HUES48 (cell line): ENCODE data around the gene KBTBD2.
"Not testable (repeated sequence)": the region's sequence is repeated elsewhere in the genome, so short reads cannot be mapped to it uniquely, and the experiment has no call there.

ENCODE experiments used
- H3K27ac ChIP-seq: one replicate; pipeline ENCODE4 v1.7.0; 2013; ENCODE audit warnings: low read depth, low read length, inconsistent platforms
- H3K27me3 ChIP-seq: 2 replicates; pipeline ENCODE4 v1.6.1; 2013; ENCODE audit warnings: mild to moderate bottlenecking, low read length; ENCODE audit not compliant: control insufficient read depth, insufficient read depth
- H3K36me3 ChIP-seq: 2 replicates; pipeline ENCODE4 v1.6.1; 2013; ENCODE audit warnings: low read length; ENCODE audit not compliant: control insufficient read depth, insufficient read depth
- H3K4me1 ChIP-seq: 2 replicates; pipeline ENCODE4 v1.6.1; 2013; ENCODE audit warnings: mild to moderate bottlenecking, low read length; ENCODE audit not compliant: control insufficient read depth, insufficient read depth
- H3K4me3 ChIP-seq: 2 replicates; pipeline ENCODE4 v1.5.1; 2013; ENCODE audit warnings: mild to moderate bottlenecking, low read depth, low read length
- H3K9ac ChIP-seq: 2 replicates; pipeline ENCODE4 v1.6.1; 2013; ENCODE audit warnings: mild to moderate bottlenecking, low read depth, low read length, moderate library complexity
- H3K9me3 ChIP-seq: 2 replicates; pipeline ENCODE4 v1.6.1; 2013; ENCODE audit warnings: low read length; ENCODE audit not compliant: control insufficient read depth, insufficient read depth

KBTBD2 gene

GRCh38 chr7:32872421-32872820 lies 19.1 kb downstream of the KBTBD2 start:
- H3K4me1 ChIP-seq = no peaks in the 10 kb centered on the region
- no peaks in the 10 kb centered on the region for H3K27me3 ChIP-seq
- no peak overlapping the region for H3K4me3 ChIP-seq
- peaks cover 62% of the 10 kb centered on the region for H3K36me3 ChIP-seq
- H3K27ac ChIP-seq = no peak overlapping the region
- no peaks in the 10 kb centered on the region; the same call in 1 of the 2 replicates for H3K9me3 ChIP-seq
- no peak overlapping the region for H3K9ac ChIP-seq

GRCh38 chr7:32871624-32872371 lies 19.8 kb downstream of the KBTBD2 start:
- Histone ChIP-seq H3K9me3 (no peaks in the 10 kb centered on the region; the same call in 1 of the 2 replicates), H3K36me3 (peaks cover 62% of the 10 kb centered on the region)

GRCh38 chr7:32870298-32870697 lies 21.3 kb downstream of the KBTBD2 start:
- H3K27ac ChIP-seq = no peak overlapping the region
- no peak overlapping the region for H3K4me3 ChIP-seq
- peaks cover 62% of the 10 kb centered on the region for H3K36me3 ChIP-seq
- H3K27me3 ChIP-seq = no peaks in the 10 kb centered on the region
- no peak overlapping the region for H3K9ac ChIP-seq
- peaks cover 8% of the 10 kb centered on the region for H3K9me3 ChIP-seq
- no peaks in the 10 kb centered on the region for H3K4me1 ChIP-seq

More at GRCh38 chr7:32871624-32872371, 19.8 kb downstream of the KBTBD2 start:
- H3K4me3 ChIP-seq = no peak overlapping the region
- H3K9ac ChIP-seq = no peak overlapping the region
- H3K27me3 ChIP-seq = no peaks in the 10 kb centered on the region
- H3K4me1 ChIP-seq = no peaks in the 10 kb centered on the region
- no peak overlapping the region for H3K27ac ChIP-seq

GRCh38 chr7:32869716-32870115 lies 21.8 kb downstream of the KBTBD2 start:
- H3K4me1 ChIP-seq = no peaks in the 10 kb centered on the region
- H3K4me3 ChIP-seq = no peak overlapping the region
- H3K9me3 ChIP-seq = peaks cover 8% of the 10 kb centered on the region
- H3K9ac ChIP-seq = no peak overlapping the region
- no peak overlapping the region for H3K27ac ChIP-seq
- no peaks in the 10 kb centered on the region for H3K27me3 ChIP-seq
- peaks cover 58% of the 10 kb centered on the region for H3K36me3 ChIP-seq

- no peak overlapping the region for H3K4me3 ChIP-seq
- H3K4me1 ChIP-seq = peaks cover 13% of the 10 kb centered on the region; the same call in 1 of the 2 replicates
- H3K36me3 ChIP-seq = peaks cover 49% of the 10 kb centered on the region
- peaks cover 8% of the 10 kb centered on the region for H3K9me3 ChIP-seq
- H3K9ac ChIP-seq = no peak overlapping the region
- no peak overlapping the region for H3K27ac ChIP-seq
- no peaks in the 10 kb centered on the region for H3K27me3 ChIP-seq
Observed at GRCh38 chr7:32868116-32868515, 23.4 kb downstream of the KBTBD2 start.

GRCh38 chr7:32865448-32866030 lies 26.0 kb downstream of the KBTBD2 start:
- Histone ChIP-seq H3K9me3 (peaks cover 8% of the 10 kb centered on the region), H3K4me1 (peaks cover 16% of the 10 kb centered on the region; the same call in 1 of the 2 replicates), H3K9ac (no peak overlapping the region), H3K27ac (no peak overlapping the region), H3K27me3 (no peaks in the 10 kb centered on the region), H3K4me3 (no peak overlapping the region), H3K36me3 (peaks cover 25% of the 10 kb centered on the region)

GRCh38 chr7:32863872-32864271 lies 27.7 kb downstream of the KBTBD2 start:
- H3K27me3 ChIP-seq, H3K36me3 ChIP-seq, H3K4me3 ChIP-seq, H3K9me3 ChIP-seq, H3K9ac ChIP-seq: not testable (repeated sequence)
- Histone ChIP-seq H3K27ac (peak overlapping the region; percentile 73), H3K4me1 (peaks cover 16% of the 10 kb centered on the region; the same call in 1 of the 2 replicates)

GRCh38 chr7:32860090-32860489 lies 31.5 kb downstream of the KBTBD2 start:
- no peaks in the 10 kb centered on the region for H3K27me3 ChIP-seq
- peaks cover 16% of the 10 kb centered on the region; the same call in 1 of the 2 replicates for H3K4me1 ChIP-seq
- H3K27ac ChIP-seq = no peak overlapping the region
- no peak overlapping the region for H3K9ac ChIP-seq
- no peak overlapping the region for H3K4me3 ChIP-seq
- H3K36me3 ChIP-seq = no peaks in the 10 kb centered on the region
- H3K9me3 ChIP-seq = no peaks in the 10 kb centered on the region

GRCh38 chr7:32858648-32859047 lies 32.9 kb downstream of the KBTBD2 start:
- Histone ChIP-seq H3K27ac (no peak overlapping the region), H3K4me1 (0 out of 2 replicates have a peak, but pooled peaks cover 7% of the 10 kb centered on the region), H3K27me3 (no peaks in the 10 kb centered on the region), H3K4me3 (no peak overlapping the region), H3K9me3 (no peaks in the 10 kb centered on the region), H3K36me3 (no peaks in the 10 kb centered on the region), H3K9ac (no peak overlapping the region)

GRCh38 chr7:32857063-32857462 lies 34.5 kb downstream of the KBTBD2 start:
- H3K27me3 ChIP-seq, H3K9me3 ChIP-seq, H3K27ac ChIP-seq, H3K4me1 ChIP-seq, H3K4me3 ChIP-seq, H3K36me3 ChIP-seq, H3K9ac ChIP-seq: not testable (repeated sequence)
